ENCODE data around the gene PLCH1. TPM values are rescaled to one million over a fixed set of nuclear protein-coding genes. Genes with fewer than 3 reads are reported as not detected.

PLCH1 gene
- total RNA-seq, 2 experiments from 2014 or later = 0.06 TPM; not detected in 1

GRCh38 chr3:155455765-155456164 lies 289.1 kb downstream of the PLCH1 start:
- Histone ChIP-seq H2AFZ (ENCODE audit: low read length) (no peak overlapping the region), H3K79me2 (ENCODE audit: insufficient read depth, low read depth, low read length) (no peaks in the 10 kb centered on the region), H3K4me3 (ENCODE audit: low read depth, low read length, poor library complexity, severe bottlenecking) (no peak overlapping the region), H3K36me3 (ENCODE audit: insufficient read depth, low read length) (no peaks in the 10 kb centered on the region), H4K20me1 (ENCODE audit: insufficient read depth, low read length) (no peaks in the 10 kb centered on the region), H3K9me2 (ENCODE audit: insufficient read depth, low read length) (no peaks in the 10 kb centered on the region), H3K4me2 (ENCODE audit: low read length) (no peak overlapping the region), H3K27ac (ENCODE audit: low read depth, low read length, poor library complexity, severe bottlenecking) (no peak overlapping the region), H3K9me3 (ENCODE audit: low read length) (no peaks in the 10 kb centered on the region), H3K4me1 (ENCODE audit: insufficient read depth, low read length, poor library complexity, severe bottlenecking) (no peaks in the 10 kb centered on the region)
- TF ChIP-seq EZH2phosphoT487 (IDR thresholded peaks at IDR 0.05; ENCODE audit: borderline replicate concordance, low read depth, low read length) = no peak
- TF ChIP-seq CTCF (conservative IDR thresholded peaks at IDR 0.05; ENCODE audit: low read length) = no peak
- no TSS peak for BruUV-seq (replicated peaks)
- intact Hi-C loops (cut with micrococcal nuclease; ENCODE audit: unreplicated experiment) = no loop called here
- ChIA-PET CTCF (ENCODE audit: unreplicated experiment) (no interaction called here), POLR2A (interaction anchor here (0.6 kb wide), 1 partner anchor 9 kb away, joined by 3 read pairs; no protein-coding TSS in a partner anchor)
- no peak for DNase-seq (ENCODE audit: low spot score)

GRCh38 chr3:155453512-155453911 lies 291.4 kb downstream of the PLCH1 start:
- no peaks in the 10 kb centered on the region for H3K9me2 ChIP-seq (ENCODE audit: insufficient read depth, low read length)
- CTCF ChIA-PET (ENCODE audit: unreplicated experiment) = no interaction called here
- TF ChIP-seq EZH2phosphoT487 (IDR thresholded peaks at IDR 0.05; ENCODE audit: borderline replicate concordance, low read depth, low read length) (no peak), CTCF (conservative IDR thresholded peaks at IDR 0.05; ENCODE audit: low read length) (no peak)
- no peak overlapping the region for H3K4me2 ChIP-seq (ENCODE audit: low read length)
- no peak for DNase-seq (ENCODE audit: low spot score)
- H3K27ac ChIP-seq (ENCODE audit: low read depth, low read length, poor library complexity, severe bottlenecking) = no peak overlapping the region
- BruUV-seq (replicated peaks) = no TSS peak
- intact Hi-C loops (cut with micrococcal nuclease; ENCODE audit: unreplicated experiment) = no loop called here
- H3K79me2 ChIP-seq (ENCODE audit: insufficient read depth, low read depth, low read length) = no peaks in the 10 kb centered on the region
- no peaks in the 10 kb centered on the region for H3K9me3 ChIP-seq (ENCODE audit: low read length)
- H4K20me1 ChIP-seq (ENCODE audit: insufficient read depth, low read length) = no peaks in the 10 kb centered on the region
- H2AFZ ChIP-seq (ENCODE audit: low read length) = no peak overlapping the region
- POLR2A ChIA-PET = no interaction called here
- no peaks in the 10 kb centered on the region for H3K4me1 ChIP-seq (ENCODE audit: insufficient read depth, low read length, poor library complexity, severe bottlenecking)
- H3K4me3 ChIP-seq (ENCODE audit: low read depth, low read length, poor library complexity, severe bottlenecking) = no peak overlapping the region
- no peaks in the 10 kb centered on the region for H3K36me3 ChIP-seq (ENCODE audit: insufficient read depth, low read length)

GRCh38 chr3:155449613-155450267 lies 295.1 kb downstream of the PLCH1 start:
- ChIA-PET POLR2A (interaction anchor here (0.6 kb wide), 1 partner anchor 937 kb away, joined by 3 read pairs; no protein-coding TSS in a partner anchor), CTCF (ENCODE audit: unreplicated experiment) (no interaction called here)
- Histone ChIP-seq H3K36me3 (ENCODE audit: insufficient read depth, low read length) (no peaks in the 10 kb centered on the region), H3K4me3 (ENCODE audit: low read depth, low read length, poor library complexity, severe bottlenecking) (no peak overlapping the region), H3K9me2 (ENCODE audit: insufficient read depth, low read length) (no peaks in the 10 kb centered on the region), H2AFZ (ENCODE audit: low read length) (no peak overlapping the region), H4K20me1 (ENCODE audit: insufficient read depth, low read length) (no peaks in the 10 kb centered on the region), H3K79me2 (ENCODE audit: insufficient read depth, low read depth, low read length) (no peaks in the 10 kb centered on the region), H3K9me3 (ENCODE audit: low read length) (no peaks in the 10 kb centered on the region), H3K27ac (ENCODE audit: low read depth, low read length, poor library complexity, severe bottlenecking) (no peak overlapping the region), H3K4me1 (ENCODE audit: insufficient read depth, low read length, poor library complexity, severe bottlenecking) (no peaks in the 10 kb centered on the region), H3K4me2 (ENCODE audit: low read length) (no peak overlapping the region)
- no peak for TF ChIP-seq EZH2phosphoT487 (IDR thresholded peaks at IDR 0.05; ENCODE audit: borderline replicate concordance, low read depth, low read length)
- no peak for TF ChIP-seq CTCF (conservative IDR thresholded peaks at IDR 0.05; ENCODE audit: low read length)
- no TSS peak for BruUV-seq (replicated peaks)
- intact Hi-C loops (cut with micrococcal nuclease; ENCODE audit: unreplicated experiment) = no loop called here
- no peak for DNase-seq (ENCODE audit: low spot score)

All from OCI-LY7 (cell line).